LNCAP (cell line): ENCODE measurements around the gene SCUBE3.

Source experiments
- CTCF ChIP-seq: fragments of 450-650 bp; IDR thresholded peaks from 2 replicates; pipeline ENCODE4 v1.5.1; 2017; ENCODE audit warnings: mild to moderate bottlenecking

Gene SCUBE3

GRCh38 chr6:35202066-35202546 is 11.7 kb upstream of the SCUBE3 start:
- TF ChIP-seq CTCF = no peak

GRCh38 chr6:35203152-35203670 is 10.5 kb upstream of the SCUBE3 start:
- TF ChIP-seq CTCF = no peak

GRCh38 chr6:35203680-35204079 is 10.1 kb upstream of the SCUBE3 start:
- no peak for TF ChIP-seq CTCF

GRCh38 chr6:35206346-35206745 is 7.4 kb upstream of the SCUBE3 start:
- no peak for TF ChIP-seq CTCF

- no peak for TF ChIP-seq CTCF
These were observed 5.3 kb upstream of the SCUBE3 start for GRCh38 chr6:35208419-35208818.

GRCh38 chr6:35209081-35209480 is 4.7 kb upstream of the SCUBE3 start:
- TF ChIP-seq CTCF = no peak

GRCh38 chr6:35209622-35210247 is 4.0 kb upstream of the SCUBE3 start:
- TF ChIP-seq CTCF = no peak

- no peak for TF ChIP-seq CTCF
These were observed 411 bp upstream of the SCUBE3 start for GRCh38 chr6:35213298-35213791.
